Measurements from ENCODE around the gene ANAPC16.

ANAPC16 gene

DNA sequence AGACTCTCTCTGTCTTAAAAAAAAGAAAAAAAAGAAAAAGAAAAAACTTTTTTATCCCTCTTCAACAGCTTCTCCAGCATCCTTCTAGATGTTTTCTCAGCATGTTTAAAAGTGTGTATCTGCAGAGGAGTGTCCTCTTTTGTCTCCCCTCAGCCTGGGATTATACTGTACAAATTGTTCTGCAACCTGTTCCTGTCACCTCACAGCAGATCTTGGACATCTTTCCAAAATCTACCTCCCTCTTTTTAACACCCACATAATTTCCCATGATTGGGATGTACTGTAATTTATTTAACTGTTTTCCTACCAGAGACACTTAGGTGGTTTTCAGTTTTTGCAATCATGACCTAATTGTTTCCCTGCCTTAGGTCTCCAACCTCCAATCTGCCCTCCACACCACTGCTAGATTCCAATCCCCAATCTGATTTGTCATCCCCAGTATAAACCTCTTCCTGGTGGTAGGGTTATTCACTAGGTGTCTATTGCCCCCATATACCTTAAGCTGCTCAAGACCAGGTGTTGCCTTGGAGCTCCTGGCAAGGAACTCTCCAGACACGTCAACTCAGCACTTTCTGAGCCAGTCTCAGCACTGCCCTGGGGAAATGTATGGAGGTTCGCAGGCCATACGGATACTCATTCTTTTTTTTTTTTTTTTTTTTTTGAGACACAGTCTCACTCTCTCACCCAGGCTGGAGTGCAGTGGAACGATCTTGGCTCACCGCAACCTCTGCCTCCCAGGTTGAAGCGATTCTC is 40.3 kb downstream of the ANAPC16 start:
- H2BK12ac ChIP-seq (ENCODE audit: low read length): peak overlapping the region; percentile 15
- H3K27me3 ChIP-seq (ENCODE audit: insufficient read depth, low read length): no peaks in the 10 kb centered on the region
- H2BK120ac ChIP-seq (ENCODE audit: insufficient read depth, low read length, poor library complexity): no peak overlapping the region
- no peak overlapping the region for H4K12ac ChIP-seq (ENCODE audit: low read depth, low read length)
- no peak overlapping the region for H2AFZ ChIP-seq (ENCODE audit: insufficient read depth, low read length, poor library complexity)
- H3K18ac ChIP-seq (ENCODE audit: low read length): no peak overlapping the region
- H3K4me1 ChIP-seq (ENCODE audit: control insufficient read depth in 1 of 2, insufficient read depth in 2 of 2, low read length in 2 of 2): peaks cover 14 to 23% of the 10 kb centered on the region in 2 experiments
- no peak overlapping the region for H3K4me3 ChIP-seq (ENCODE audit: low read depth, low read length)
- no peak overlapping the region for H3K4me2 ChIP-seq (ENCODE audit: low read length)
- no peaks in the 10 kb centered on the region for H3K36me3 ChIP-seq (ENCODE audit: control insufficient read depth in 1 of 2, insufficient read depth in 2 of 2, low read length in 2 of 2)
- H2BK5ac ChIP-seq (ENCODE audit: low read depth, low read length, poor library complexity): no peak overlapping the region
- no peaks in the 10 kb centered on the region for H3K9me3 ChIP-seq (ENCODE audit: insufficient read depth, low read depth, low read length)
- DNase-seq: no peak
- WGBS (ENCODE audit: extremely low coverage, insufficient coverage, insufficient read length): no CpG with 5 or more reads among the region's 6 CpGs
- peaks cover 4% of the 10 kb centered on the region for H3K79me2 ChIP-seq (ENCODE audit: control insufficient read depth, insufficient read depth, low read length, poor library complexity)
- H3K14ac ChIP-seq (ENCODE audit: low read length): no peak overlapping the region
- H3K4ac ChIP-seq (ENCODE audit: low read depth, low read length): no peak overlapping the region
- H4K8ac ChIP-seq (ENCODE audit: low read depth, low read length): no peak overlapping the region
- no peak overlapping the region for H3K27ac ChIP-seq (ENCODE audit: low read depth, low read length)
- no peak overlapping the region for H2AK5ac ChIP-seq (ENCODE audit: low read length)
- no peak overlapping the region for H3K9ac ChIP-seq (ENCODE audit: low read length)
- H4K91ac ChIP-seq (ENCODE audit: low read depth, low read length): no peak overlapping the region
- no peak overlapping the region for H3K23ac ChIP-seq (ENCODE audit: low read length)
- H3K79me1 ChIP-seq (ENCODE audit: low read length): peaks cover 21% of the 10 kb centered on the region

DNA sequence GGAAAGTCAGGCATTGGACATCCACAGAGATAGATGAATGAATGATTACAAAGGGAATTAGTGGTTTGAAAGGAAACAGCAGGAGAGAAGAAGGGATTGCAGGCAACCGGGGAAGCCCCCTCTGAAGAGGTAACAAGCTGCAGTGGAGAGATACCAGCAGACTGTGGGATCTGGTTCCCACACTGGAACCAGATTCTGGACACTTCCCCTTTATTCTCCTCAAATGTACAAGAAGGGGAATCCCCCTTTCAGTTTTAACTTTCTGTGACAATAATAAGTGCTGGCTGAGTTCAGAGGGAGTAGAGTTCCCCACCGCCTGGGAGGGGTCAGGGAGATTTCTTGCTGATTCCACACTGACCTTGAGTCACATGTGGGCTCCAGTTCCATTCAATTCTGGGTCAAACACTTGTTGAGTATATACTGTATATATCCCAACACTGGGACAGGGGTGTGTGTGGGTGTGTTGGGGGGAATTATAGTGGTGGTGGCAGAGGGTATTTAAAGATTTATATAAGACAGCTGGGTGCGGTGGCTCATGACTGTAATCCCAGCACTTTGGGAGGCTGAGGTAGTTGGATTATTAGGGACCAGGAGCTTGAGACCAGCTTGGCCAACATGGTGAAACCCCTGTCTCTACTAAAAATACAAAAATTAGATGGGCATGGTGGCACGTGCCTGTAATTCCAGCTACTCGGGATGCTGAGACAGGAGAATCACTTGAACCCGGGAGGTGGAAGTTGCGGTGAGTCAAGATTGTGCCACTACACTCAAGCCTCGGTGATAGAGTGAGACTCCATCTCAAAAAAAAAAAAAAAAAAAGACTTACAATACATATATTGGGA is 41.5 kb downstream of the ANAPC16 start:
- H2BK120ac ChIP-seq (ENCODE audit: insufficient read depth, low read length, poor library complexity): peak overlapping the region; percentile 33
- H3K4ac ChIP-seq (ENCODE audit: low read depth, low read length): no peak overlapping the region
- H3K36me3 ChIP-seq (ENCODE audit: control insufficient read depth in 1 of 2, insufficient read depth in 2 of 2, low read length in 2 of 2): no peaks in the 10 kb centered on the region
- H4K12ac ChIP-seq (ENCODE audit: low read depth, low read length): no peak overlapping the region
- H4K8ac ChIP-seq (ENCODE audit: low read depth, low read length): no peak overlapping the region
- no peak overlapping the region for H2BK5ac ChIP-seq (ENCODE audit: low read depth, low read length, poor library complexity)
- peak overlapping the region; percentile 87 for H2BK12ac ChIP-seq (ENCODE audit: low read length)
- no peak overlapping the region for H3K14ac ChIP-seq (ENCODE audit: low read length)
- no peak overlapping the region for H3K9ac ChIP-seq (ENCODE audit: low read length)
- no CpG with 5 or more reads among the region's 8 CpGs for WGBS (ENCODE audit: extremely low coverage, insufficient coverage, insufficient read length)
- no peak overlapping the region for H3K27ac ChIP-seq (ENCODE audit: low read depth, low read length)
- H3K9me3 ChIP-seq (ENCODE audit: insufficient read depth, low read depth, low read length): no peaks in the 10 kb centered on the region
- peak overlapping the region; percentile 42 for H4K91ac ChIP-seq (ENCODE audit: low read depth, low read length)
- no peak overlapping the region for H2AFZ ChIP-seq (ENCODE audit: insufficient read depth, low read length, poor library complexity)
- H3K18ac ChIP-seq (ENCODE audit: low read length): no peak overlapping the region
- H3K79me2 ChIP-seq (ENCODE audit: control insufficient read depth, insufficient read depth, low read length, poor library complexity): peaks cover 4% of the 10 kb centered on the region
- no peaks in the 10 kb centered on the region for H3K27me3 ChIP-seq (ENCODE audit: insufficient read depth, low read length)
- peaks cover 28% of the 10 kb centered on the region for H3K79me1 ChIP-seq (ENCODE audit: low read length)
- DNase-seq: peak; percentile 16 to 49
- H3K4me2 ChIP-seq (ENCODE audit: low read length): no peak overlapping the region
- H3K4me1 ChIP-seq (ENCODE audit: control insufficient read depth in 1 of 2, insufficient read depth in 2 of 2, low read length in 2 of 2): peaks cover 22 to 31% of the 10 kb centered on the region in 2 experiments
- no peak overlapping the region for H3K23ac ChIP-seq (ENCODE audit: low read length)
- H3K4me3 ChIP-seq (ENCODE audit: low read depth, low read length): no peak overlapping the region
- no peak overlapping the region for H2AK5ac ChIP-seq (ENCODE audit: low read length)

DNA sequence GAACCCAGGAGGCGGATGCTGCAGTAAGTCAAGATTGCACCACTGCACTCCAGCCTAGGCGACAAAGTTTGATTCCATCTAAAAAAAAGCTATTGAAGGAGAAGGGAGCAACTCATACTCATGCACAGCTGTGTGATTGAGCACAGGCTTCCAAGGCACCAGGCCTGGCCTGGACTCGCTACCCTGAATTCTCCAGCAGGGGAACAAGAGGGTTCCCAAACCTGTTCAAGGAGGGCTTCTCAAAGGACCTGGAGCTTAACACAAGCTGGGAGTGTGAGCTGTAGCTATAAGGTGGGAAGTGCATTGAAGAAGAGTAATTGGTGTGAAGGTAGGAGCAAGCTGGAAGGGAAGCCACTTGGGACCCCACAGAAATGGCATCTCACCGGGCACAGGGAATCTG is 42.8 kb downstream of the ANAPC16 start:
- H4K91ac ChIP-seq (ENCODE audit: low read depth, low read length): peak overlapping the region; percentile 46
- H2AFZ ChIP-seq (ENCODE audit: insufficient read depth, low read length, poor library complexity): no peak overlapping the region
- H3K4me2 ChIP-seq (ENCODE audit: low read length): no peak overlapping the region
- peak overlapping the region; percentile 12 for H3K14ac ChIP-seq (ENCODE audit: low read length)
- no peaks in the 10 kb centered on the region for H3K27me3 ChIP-seq (ENCODE audit: insufficient read depth, low read length)
- H3K4me1 ChIP-seq (ENCODE audit: control insufficient read depth in 1 of 2, insufficient read depth in 2 of 2, low read length in 2 of 2): peaks cover 22 to 31% of the 10 kb centered on the region in 2 experiments
- H3K23ac ChIP-seq (ENCODE audit: low read length): no peak overlapping the region
- no peaks in the 10 kb centered on the region for H3K36me3 ChIP-seq (ENCODE audit: control insufficient read depth in 1 of 2, insufficient read depth in 2 of 2, low read length in 2 of 2)
- peak overlapping the region; percentile 15 for H3K18ac ChIP-seq (ENCODE audit: low read length)
- peak overlapping the region; percentile 78 for H2BK5ac ChIP-seq (ENCODE audit: low read depth, low read length, poor library complexity)
- no peaks in the 10 kb centered on the region for H3K9me3 ChIP-seq (ENCODE audit: insufficient read depth, low read depth, low read length)
- no peak overlapping the region for H4K12ac ChIP-seq (ENCODE audit: low read depth, low read length)
- no peak overlapping the region for H3K4ac ChIP-seq (ENCODE audit: low read depth, low read length)
- H3K4me3 ChIP-seq (ENCODE audit: low read depth, low read length): no peak overlapping the region
- peak overlapping the region; percentile 2 for H2AK5ac ChIP-seq (ENCODE audit: low read length)
- H2BK12ac ChIP-seq (ENCODE audit: low read length): peak overlapping the region; percentile 94
- H2BK120ac ChIP-seq (ENCODE audit: insufficient read depth, low read length, poor library complexity): peak overlapping the region; percentile 13
- H3K27ac ChIP-seq (ENCODE audit: low read depth, low read length): peak overlapping the region; percentile 97
- no peak overlapping the region for H3K9ac ChIP-seq (ENCODE audit: low read length)
- H3K79me2 ChIP-seq (ENCODE audit: control insufficient read depth, insufficient read depth, low read length, poor library complexity): peaks cover 4% of the 10 kb centered on the region
- H3K79me1 ChIP-seq (ENCODE audit: low read length): peaks cover 28% of the 10 kb centered on the region
- WGBS (ENCODE audit: extremely low coverage, insufficient coverage, insufficient read length): no CpG with 5 or more reads among the region's 4 CpGs
- no peak for DNase-seq
- H4K8ac ChIP-seq (ENCODE audit: low read depth, low read length): no peak overlapping the region

DNA sequence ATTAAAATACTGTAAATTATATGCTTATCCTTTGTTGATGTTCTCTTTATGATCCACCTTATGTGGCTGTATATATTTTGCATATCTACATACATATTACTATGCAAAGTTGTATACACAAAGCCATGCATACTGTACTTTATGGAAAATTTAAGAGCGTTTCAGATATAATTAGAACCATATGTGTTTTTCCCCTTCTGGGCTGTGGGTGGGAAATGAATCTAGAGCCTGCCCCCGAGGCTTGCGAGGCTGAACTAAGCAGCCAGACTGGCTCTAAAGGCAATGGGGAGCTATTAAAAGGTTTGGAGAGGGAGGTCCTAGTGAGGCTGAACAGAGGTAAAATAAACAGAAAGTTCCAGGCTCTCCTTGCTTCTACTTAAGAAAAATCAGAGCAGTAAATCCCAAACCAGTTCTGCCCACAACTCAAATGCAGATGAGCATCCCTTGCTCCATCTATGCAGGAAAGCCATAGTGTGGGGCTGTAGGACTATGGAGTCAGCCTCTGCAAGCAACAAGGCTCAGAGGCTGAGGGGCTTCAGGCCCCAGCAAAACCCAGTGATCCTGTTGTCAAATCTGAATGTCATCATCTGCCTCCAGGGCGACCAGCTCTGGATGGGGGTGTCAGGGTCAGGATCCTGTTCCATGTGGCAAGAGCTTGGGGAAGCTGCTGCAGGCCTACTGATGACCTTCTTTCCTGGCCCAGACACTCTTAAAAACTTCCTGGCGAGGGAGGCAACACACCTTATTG is 43.9 kb downstream of the ANAPC16 start:
- Histone ChIP-seq H2BK12ac (ENCODE audit: low read length) (peak overlapping the region; percentile 15), H4K8ac (ENCODE audit: low read depth, low read length) (peak overlapping the region; percentile 50), H3K4me3 (ENCODE audit: low read depth, low read length) (no peak overlapping the region), H3K9me3 (ENCODE audit: insufficient read depth, low read depth, low read length) (no peaks in the 10 kb centered on the region), H3K14ac (ENCODE audit: low read length) (peak overlapping the region; percentile 13), H3K4me1 (ENCODE audit: control insufficient read depth in 1 of 2, insufficient read depth in 2 of 2, low read length in 2 of 2) (peaks cover 25 to 36% of the 10 kb centered on the region in 2 experiments), H2BK5ac (ENCODE audit: low read depth, low read length, poor library complexity) (peak overlapping the region; percentile 71), H3K27me3 (ENCODE audit: insufficient read depth, low read length) (no peaks in the 10 kb centered on the region), H2AK5ac (ENCODE audit: low read length) (peak overlapping the region; percentile 50), H3K79me1 (ENCODE audit: low read length) (peaks cover 28% of the 10 kb centered on the region), H2AFZ (ENCODE audit: insufficient read depth, low read length, poor library complexity) (peak overlapping the region; percentile 32), H4K91ac (ENCODE audit: low read depth, low read length) (peak overlapping the region; percentile 93), H4K12ac (ENCODE audit: low read depth, low read length) (no peak overlapping the region), H3K23ac (ENCODE audit: low read length) (no peak overlapping the region), H3K27ac (ENCODE audit: low read depth, low read length) (peak overlapping the region; percentile 97), H3K9ac (ENCODE audit: low read length) (peak overlapping the region; percentile 17), H3K18ac (ENCODE audit: low read length) (peak overlapping the region; percentile 66), H2BK120ac (ENCODE audit: insufficient read depth, low read length, poor library complexity) (peak overlapping the region; percentile 65), H3K36me3 (ENCODE audit: control insufficient read depth in 1 of 2, insufficient read depth in 2 of 2, low read length in 2 of 2) (no peaks in the 10 kb centered on the region), H3K4me2 (ENCODE audit: low read length) (peak overlapping the region; percentile 53), H3K79me2 (ENCODE audit: control insufficient read depth, insufficient read depth, low read length, poor library complexity) (peaks cover 4% of the 10 kb centered on the region), H3K4ac (ENCODE audit: low read depth, low read length) (peak overlapping the region; percentile 10)
- no CpG with 5 or more reads among the region's 5 CpGs for WGBS (ENCODE audit: extremely low coverage, insufficient coverage, insufficient read length)
- DNase-seq: no peak
